Mammary epithelial cell (primary cell): Measurements from ENCODE around the gene IL37.

Experiments
- CTCF ChIP-seq, 2 donors: IDR thresholded peaks in 1 of 2; conservative IDR thresholded peaks in 1 of 2; 2 replicates each; pipeline ENCODE4 v1.5.1; 2011 to 2012; ENCODE audit warnings: inconsistent platforms in 2 of 2, low read length in 2 of 2, mild to moderate bottlenecking in 2 of 2, control low read depth in 1 of 2, low read depth in 1 of 2; ENCODE audit not compliant: insufficient read depth in 1 of 2; ENCODE audit errors: extremely low read depth in 1 of 2
- EZH2 ChIP-seq: IDR thresholded peaks from 2 replicates; pipeline ENCODE4 v1.6.1; 2012; ENCODE audit warnings: low read length, inconsistent platforms, borderline replicate concordance

GRCh38 chr2:112876971-112877361 is 34.0 kb upstream of the IL37 start:
- TF ChIP-seq CTCF (conservative IDR thresholded peaks at IDR 0.05 in 1 of 2, IDR thresholded peaks at IDR 0.05 in 1 of 2; ENCODE audit: extremely low read depth in 1 of 2, insufficient read depth in 1 of 2, low read depth in 1 of 2, low read length in 2 of 2) (no peak), EZH2 (no peak)
